GM12865 (cell line): ENCODE results near the gene TDRD12.

Experiments used
- DNase-seq: peaks from one replicate; pipeline ENCODE4 v3.0.0; 2010; ENCODE audit warnings: low read depth
- H3K4me3 ChIP-seq: 2 replicates; pipeline ENCODE4 v1.5.1; 2011; ENCODE audit warnings: mild to moderate bottlenecking, low read depth, low read length, control low read depth
- TF ChIP-seq, protein P1 (sequence below): IDR thresholded peaks from 2 replicates; pipeline ENCODE4 v1.5.1; 2011; ENCODE audit warnings: low read length, control low read depth, low read depth, inconsistent platforms; ENCODE audit not compliant: insufficient read depth; ENCODE audit errors: missing control alignments

Gene TDRD12

DNA sequence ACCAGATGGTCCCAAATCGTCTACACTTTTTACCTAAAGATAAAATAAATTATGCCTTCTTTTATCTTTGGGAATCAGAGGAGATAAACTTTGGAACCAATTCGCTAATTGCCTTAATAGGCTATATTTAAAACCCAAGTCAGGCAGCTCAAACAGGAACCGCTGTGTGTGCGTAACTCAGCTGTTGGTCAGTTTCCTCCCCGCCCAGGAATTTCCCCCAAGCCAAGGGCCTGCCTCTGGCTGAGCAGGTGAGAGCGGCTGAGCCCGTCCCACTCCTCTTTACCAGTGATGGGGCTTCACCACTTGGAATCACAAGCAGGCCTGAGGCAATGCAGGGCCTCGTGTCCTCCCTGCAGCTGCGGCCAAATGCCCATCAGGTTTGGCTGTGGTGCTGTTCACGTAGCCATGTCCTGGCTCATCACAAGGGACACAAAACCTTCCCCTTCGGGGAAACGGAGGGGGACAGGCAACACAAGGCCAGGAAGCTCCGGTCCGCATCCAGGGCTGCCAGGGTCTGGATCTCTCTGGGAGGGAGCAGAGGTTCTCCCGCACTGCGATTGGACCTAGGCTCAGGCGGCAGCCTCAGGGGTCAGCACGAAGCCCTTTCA is 150.5 kb downstream of the TDRD12 start:
- TF ChIP-seq, protein P1, sequence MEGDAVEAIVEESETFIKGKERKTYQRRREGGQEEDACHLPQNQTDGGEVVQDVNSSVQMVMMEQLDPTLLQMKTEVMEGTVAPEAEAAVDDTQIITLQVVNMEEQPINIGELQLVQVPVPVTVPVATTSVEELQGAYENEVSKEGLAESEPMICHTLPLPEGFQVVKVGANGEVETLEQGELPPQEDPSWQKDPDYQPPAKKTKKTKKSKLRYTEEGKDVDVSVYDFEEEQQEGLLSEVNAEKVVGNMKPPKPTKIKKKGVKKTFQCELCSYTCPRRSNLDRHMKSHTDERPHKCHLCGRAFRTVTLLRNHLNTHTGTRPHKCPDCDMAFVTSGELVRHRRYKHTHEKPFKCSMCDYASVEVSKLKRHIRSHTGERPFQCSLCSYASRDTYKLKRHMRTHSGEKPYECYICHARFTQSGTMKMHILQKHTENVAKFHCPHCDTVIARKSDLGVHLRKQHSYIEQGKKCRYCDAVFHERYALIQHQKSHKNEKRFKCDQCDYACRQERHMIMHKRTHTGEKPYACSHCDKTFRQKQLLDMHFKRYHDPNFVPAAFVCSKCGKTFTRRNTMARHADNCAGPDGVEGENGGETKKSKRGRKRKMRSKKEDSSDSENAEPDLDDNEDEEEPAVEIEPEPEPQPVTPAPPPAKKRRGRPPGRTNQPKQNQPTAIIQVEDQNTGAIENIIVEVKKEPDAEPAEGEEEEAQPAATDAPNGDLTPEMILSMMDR, result no peak
- no peak overlapping the region for H3K4me3 ChIP-seq
- no peak for DNase-seq

DNA sequence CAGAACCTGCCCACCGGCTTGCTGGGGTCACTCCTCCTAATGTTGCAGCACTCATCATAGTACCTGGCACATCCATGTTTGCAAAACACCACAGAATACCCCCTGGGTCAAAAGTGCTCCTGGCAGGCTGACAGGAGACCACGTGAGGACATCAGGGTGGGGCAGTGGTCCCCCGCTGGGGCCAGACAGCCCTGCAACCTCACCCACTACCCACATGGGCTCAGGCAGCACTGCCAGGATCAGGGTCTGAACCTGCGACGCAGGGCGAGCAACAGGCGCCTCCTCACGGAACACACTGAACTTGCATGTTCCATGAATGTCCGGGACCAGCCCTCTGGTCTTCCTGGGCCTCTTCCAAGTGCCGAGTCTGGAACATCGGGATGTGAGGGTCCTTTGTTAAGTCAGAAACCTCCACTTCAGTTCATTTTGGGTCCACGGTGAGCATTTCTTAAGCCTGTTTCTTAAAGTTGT is 151.4 kb downstream of the TDRD12 start:
- TF ChIP-seq, protein P1, result no peak
- DNase-seq, result no peak
- H3K4me3 ChIP-seq, result no peak overlapping the region

DNA sequence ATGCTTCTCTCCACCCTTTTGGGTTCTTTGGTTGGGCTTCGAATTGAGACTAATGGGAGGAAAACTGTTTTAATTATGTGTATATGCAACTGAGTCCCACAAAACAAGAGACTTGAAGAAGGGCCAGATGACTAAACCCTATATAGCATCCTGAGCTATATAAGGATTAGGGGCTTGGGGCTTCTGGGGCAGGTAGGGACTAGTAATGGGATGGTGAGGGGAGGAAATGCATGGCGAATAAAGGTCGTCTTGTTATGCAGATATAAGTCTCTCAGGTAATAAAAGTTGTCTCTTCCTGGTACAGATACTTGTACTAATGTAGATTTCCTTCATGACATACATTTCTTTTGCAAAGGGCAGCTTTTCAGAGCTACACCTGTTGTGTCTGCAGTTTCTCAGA is 152.8 kb downstream of the TDRD12 start:
- TF ChIP-seq, protein P1, result no peak
- no peak for DNase-seq
- H3K4me3 ChIP-seq, result no peak overlapping the region

DNA sequence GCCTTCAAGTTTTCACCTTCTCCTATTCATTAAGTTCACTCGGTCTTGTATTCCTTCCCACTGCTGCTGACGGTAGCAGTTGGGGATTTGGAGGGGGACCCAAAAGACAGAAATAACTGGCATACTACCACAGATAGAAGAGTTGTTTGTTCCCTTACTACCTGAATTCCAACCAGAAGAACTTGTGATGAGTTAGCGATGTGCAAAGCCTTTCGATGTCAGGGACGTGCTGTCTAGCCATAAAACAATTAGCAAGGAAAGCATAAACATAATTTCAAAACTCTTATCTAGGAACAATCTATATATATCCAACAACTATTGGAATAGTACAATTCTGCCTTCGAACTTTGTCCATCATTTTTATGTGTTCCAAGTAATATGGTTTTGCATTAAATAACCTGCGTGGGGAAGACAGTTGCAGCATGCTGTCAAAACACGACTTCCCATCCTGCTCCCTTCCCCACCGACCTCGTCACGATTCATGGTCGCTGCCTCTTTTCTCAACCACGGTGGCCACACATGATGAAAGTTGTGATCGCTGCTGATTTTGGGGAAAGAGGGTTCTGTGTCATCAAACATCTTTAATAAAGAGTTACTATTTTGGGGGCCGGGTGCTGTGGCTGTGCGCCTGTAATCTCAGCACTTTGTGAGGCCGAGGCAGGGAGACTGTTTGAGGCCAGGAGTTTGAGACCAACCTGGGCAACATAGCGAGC is 153.8 kb downstream of the TDRD12 start:
- TF ChIP-seq, protein P1, result no peak
- H3K4me3 ChIP-seq, result no peak overlapping the region
- DNase-seq, result no peak

DNA sequence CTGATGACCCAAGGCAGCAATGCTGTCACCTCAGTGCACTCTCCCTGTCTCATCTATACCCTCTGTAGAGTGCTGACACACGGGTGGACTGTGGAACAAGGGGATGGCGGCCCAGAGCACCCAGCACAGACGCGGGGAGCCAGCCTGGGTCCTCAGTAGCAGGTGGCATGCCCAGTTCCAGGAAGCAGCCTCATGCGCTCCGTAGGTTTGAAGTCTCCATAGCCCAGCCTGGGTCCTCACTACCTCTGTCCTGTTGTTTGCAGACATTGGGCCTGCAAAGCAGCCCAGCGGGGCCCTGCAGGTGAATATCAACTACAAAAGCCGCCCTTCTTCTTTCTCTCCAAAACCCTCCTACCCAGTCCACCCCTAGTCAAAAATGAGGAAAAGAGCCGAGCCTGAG is 155.0 kb downstream of the TDRD12 start:
- TF ChIP-seq, protein P1, result no peak
- no peak for DNase-seq
- no peak overlapping the region for H3K4me3 ChIP-seq

DNA sequence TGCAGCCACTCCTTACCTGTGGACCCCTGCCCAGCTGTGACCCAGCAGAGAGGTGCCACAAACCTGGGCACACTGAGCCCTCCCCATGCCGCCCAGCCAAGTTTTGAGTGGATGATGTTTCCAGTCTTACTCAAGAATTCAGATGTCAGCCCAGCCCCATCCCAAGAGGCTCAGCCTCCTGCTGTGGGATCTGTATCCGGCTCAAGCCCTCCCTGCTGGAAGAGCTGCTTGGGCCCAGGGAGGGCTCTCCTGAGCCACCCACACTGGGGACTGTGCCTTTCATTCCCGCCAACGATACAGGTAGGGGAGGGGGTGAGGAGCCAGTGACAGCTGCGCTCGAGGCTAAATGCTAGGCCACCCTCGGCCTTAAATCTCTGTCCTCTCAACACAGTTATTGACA is 155.9 kb downstream of the TDRD12 start:
- DNase-seq, result no peak
- no peak overlapping the region for H3K4me3 ChIP-seq
- TF ChIP-seq, protein P1, result no peak
